ENCODE results near the gene EFNA5. TPM values are rescaled to one million over a fixed set of nuclear protein-coding genes. Genes with fewer than 3 reads are reported as not detected.

EFNA5 gene
- total RNA-seq, 1 donor from 2014 or later, result 11.8 TPM

- intact Hi-C loops (cut with DNase I), result no loop called here
- no peaks in the 10 kb centered on the region for H3K4me1 ChIP-seq
- no peak for TF ChIP-seq POLR2A (IDR thresholded peaks at IDR 0.05)
- no peak for TF ChIP-seq POLR2AphosphoS5 (IDR thresholded peaks at IDR 0.05; ENCODE audit: insufficient read depth in 1 of 2, low read depth in 1 of 2)
- TF ChIP-seq CTCF (IDR thresholded peaks at IDR 0.05), result no peak
- DNase-seq (ENCODE audit: extremely low spot score in 2 of 2), result no peak
- H3K36me3 ChIP-seq, result no peaks in the 10 kb centered on the region
- no peak overlapping the region for H3K27ac ChIP-seq
- H3K9me3 ChIP-seq, result no peaks in the 10 kb centered on the region
- H3K27me3 ChIP-seq, result no peaks in the 10 kb centered on the region
- no peak overlapping the region for H3K4me3 ChIP-seq
Measured at GRCh38 chr5:107655831-107656230, 14.9 kb downstream of the EFNA5 start.

- intact Hi-C loops (cut with DNase I), result no loop called here
- no peak for TF ChIP-seq POLR2AphosphoS5 (IDR thresholded peaks at IDR 0.05; ENCODE audit: insufficient read depth in 1 of 2, low read depth in 1 of 2)
- TF ChIP-seq CTCF (IDR thresholded peaks at IDR 0.05), result no peak
- no peak for TF ChIP-seq POLR2A (IDR thresholded peaks at IDR 0.05)
- no peaks in the 10 kb centered on the region for H3K27me3 ChIP-seq
- no peak overlapping the region for H3K27ac ChIP-seq
- no peaks in the 10 kb centered on the region for H3K4me1 ChIP-seq
- no peaks in the 10 kb centered on the region for H3K36me3 ChIP-seq
- no peaks in the 10 kb centered on the region for H3K9me3 ChIP-seq
- no peak overlapping the region for H3K4me3 ChIP-seq
- DNase-seq (ENCODE audit: extremely low spot score in 2 of 2), result no peak
Measured at GRCh38 chr5:107654827-107655226, 15.9 kb downstream of the EFNA5 start.

GRCh38 chr5:107653685-107654084 is 17.1 kb downstream of the EFNA5 start:
- Histone ChIP-seq H3K27ac (no peak overlapping the region), H3K36me3 (no peaks in the 10 kb centered on the region), H3K4me3 (no peak overlapping the region), H3K4me1 (no peaks in the 10 kb centered on the region), H3K9me3 (no peaks in the 10 kb centered on the region), H3K27me3 (no peaks in the 10 kb centered on the region)
- no peak for TF ChIP-seq POLR2A (IDR thresholded peaks at IDR 0.05)
- TF ChIP-seq CTCF (IDR thresholded peaks at IDR 0.05), result no peak
- no peak for TF ChIP-seq POLR2AphosphoS5 (IDR thresholded peaks at IDR 0.05; ENCODE audit: insufficient read depth in 1 of 2, low read depth in 1 of 2)
- intact Hi-C loops (cut with DNase I), result no loop called here
- DNase-seq (ENCODE audit: extremely low spot score in 2 of 2), result no peak

GRCh38 chr5:107652839-107653607 is 17.7 kb downstream of the EFNA5 start:
- TF ChIP-seq POLR2A (IDR thresholded peaks at IDR 0.05) (no peak), CTCF (IDR thresholded peaks at IDR 0.05) (no peak), POLR2AphosphoS5 (IDR thresholded peaks at IDR 0.05; ENCODE audit: insufficient read depth in 1 of 2, low read depth in 1 of 2) (no peak)
- H3K4me1 ChIP-seq, result no peaks in the 10 kb centered on the region
- intact Hi-C loops (cut with DNase I), result no loop called here

GRCh38 chr5:107652408-107652807 is 18.3 kb downstream of the EFNA5 start:
- Histone ChIP-seq H3K36me3 (no peaks in the 10 kb centered on the region), H3K9me3 (no peaks in the 10 kb centered on the region), H3K27me3 (no peaks in the 10 kb centered on the region), H3K27ac (no peak overlapping the region), H3K4me3 (no peak overlapping the region), H3K4me1 (no peaks in the 10 kb centered on the region)
- DNase-seq (ENCODE audit: extremely low spot score in 2 of 2), result no peak
- intact Hi-C loops (cut with DNase I), result no loop called here
- no peak for TF ChIP-seq POLR2A (IDR thresholded peaks at IDR 0.05)
- TF ChIP-seq POLR2AphosphoS5 (IDR thresholded peaks at IDR 0.05; ENCODE audit: insufficient read depth in 1 of 2, low read depth in 1 of 2), result no peak
- TF ChIP-seq CTCF (IDR thresholded peaks at IDR 0.05), result no peak

More at GRCh38 chr5:107652839-107653607, 17.7 kb downstream of the EFNA5 start:
- Histone ChIP-seq H3K4me3 (no peak overlapping the region), H3K9me3 (no peaks in the 10 kb centered on the region), H3K27me3 (no peaks in the 10 kb centered on the region), H3K36me3 (no peaks in the 10 kb centered on the region), H3K27ac (no peak overlapping the region)
- no peak for DNase-seq (ENCODE audit: extremely low spot score in 2 of 2)

All from vagina (tissue), 2 donors.